ENCODE results near the gene LNX2. TPM values are rescaled to one million over a fixed set of nuclear protein-coding genes. Genes with fewer than 3 reads are reported as not detected.
A peak's percentile ranks its signal among the peaks of the same experiment; 100 is the strongest.
"Not testable (repeated sequence)": the region's sequence is repeated elsewhere in the genome, so short reads cannot be mapped to it uniquely, and the experiment has no call there.

The LNX2 gene
- polyA plus RNA-seq, 2 donors = 5.5 to 6.1 TPM

DNA sequence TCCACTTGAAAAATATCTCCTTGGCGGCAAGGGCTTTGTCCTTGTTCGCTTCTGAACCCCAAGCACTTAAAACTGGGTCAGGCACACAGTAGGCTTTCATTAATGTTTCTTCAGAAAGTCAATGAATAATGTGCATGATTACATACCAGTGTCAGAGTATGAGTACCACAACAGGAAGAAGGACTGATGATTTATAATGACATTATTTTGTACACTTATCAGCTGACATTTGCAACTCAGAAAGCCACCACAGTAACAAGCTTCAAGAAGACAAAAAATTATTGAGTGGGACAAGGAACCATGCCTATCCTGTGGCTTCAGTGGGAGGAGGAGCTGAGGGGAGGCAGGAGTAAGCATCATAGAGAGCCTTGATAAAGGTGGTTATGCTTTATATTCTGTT is 11.3 kb upstream of the LNX2 start:
- no peaks in the 10 kb centered on the region for H3K9me3 ChIP-seq (ENCODE audit: control insufficient read depth in 2 of 2, insufficient read depth in 1 of 2, low read depth in 1 of 2, low read length in 1 of 2)
- no peak overlapping the region for H3K4me3 ChIP-seq (ENCODE audit: low read depth in 1 of 2, low read length in 2 of 2)
- H3K27ac ChIP-seq (ENCODE audit: low read depth in 2 of 2, low read length in 1 of 2) = no peak overlapping the region
- H3K27me3 ChIP-seq (ENCODE audit: control insufficient read depth in 1 of 2, insufficient read depth in 2 of 2, low read length in 2 of 2) = no peaks in the 10 kb centered on the region
- WGBS, 2 donors = 94% methylated on average over 2 of the region's 2 CpGs
- peaks cover 0 to 4% of the 10 kb centered on the region in 2 donors for H3K4me1 ChIP-seq (ENCODE audit: control insufficient read depth in 2 of 2, insufficient read depth in 2 of 2, low read length in 1 of 2)
- no peaks in the 10 kb centered on the region for H3K36me3 ChIP-seq (ENCODE audit: control insufficient read depth in 2 of 2, insufficient read depth in 2 of 2, low read length in 1 of 2)

GRCh38 chr13:27631156-27631555 is 10.8 kb upstream of the LNX2 start:
- WGBS, 2 donors = 90 to 93% methylated on average over 4 of the region's 4 CpGs
- Histone ChIP-seq H3K9me3 (ENCODE audit: control insufficient read depth in 2 of 2, insufficient read depth in 1 of 2, low read depth in 1 of 2, low read length in 1 of 2) (no peaks in the 10 kb centered on the region), H3K36me3 (ENCODE audit: control insufficient read depth in 2 of 2, insufficient read depth in 2 of 2, low read length in 1 of 2) (no peaks in the 10 kb centered on the region), H3K4me3 (ENCODE audit: low read depth in 1 of 2, low read length in 2 of 2) (no peak overlapping the region), H3K4me1 (ENCODE audit: control insufficient read depth in 2 of 2, insufficient read depth in 2 of 2, low read length in 1 of 2) (peaks cover 0 to 4% of the 10 kb centered on the region in 2 donors), H3K27ac (ENCODE audit: low read depth in 2 of 2, low read length in 1 of 2) (no peak overlapping the region), H3K27me3 (ENCODE audit: control insufficient read depth in 1 of 2, insufficient read depth in 2 of 2, low read length in 2 of 2) (no peaks in the 10 kb centered on the region)

GRCh38 chr13:27628766-27629165 is 8.4 kb upstream of the LNX2 start:
- H3K36me3 ChIP-seq (ENCODE audit: control insufficient read depth in 2 of 2, insufficient read depth in 2 of 2, low read length in 1 of 2); H3K9me3 ChIP-seq (ENCODE audit: control insufficient read depth in 2 of 2, insufficient read depth in 1 of 2, low read depth in 1 of 2, low read length in 1 of 2); H3K4me3 ChIP-seq (ENCODE audit: low read depth in 1 of 2, low read length in 2 of 2); H3K4me1 ChIP-seq (ENCODE audit: control insufficient read depth in 2 of 2, insufficient read depth in 2 of 2, low read length in 1 of 2); H3K27me3 ChIP-seq (ENCODE audit: control insufficient read depth in 1 of 2, insufficient read depth in 2 of 2, low read length in 2 of 2); H3K27ac ChIP-seq (ENCODE audit: low read depth in 2 of 2, low read length in 1 of 2): not testable (repeated sequence)
- WGBS, 2 donors = 97 to 99% methylated on average over 4 of the region's 4 CpGs

DNA sequence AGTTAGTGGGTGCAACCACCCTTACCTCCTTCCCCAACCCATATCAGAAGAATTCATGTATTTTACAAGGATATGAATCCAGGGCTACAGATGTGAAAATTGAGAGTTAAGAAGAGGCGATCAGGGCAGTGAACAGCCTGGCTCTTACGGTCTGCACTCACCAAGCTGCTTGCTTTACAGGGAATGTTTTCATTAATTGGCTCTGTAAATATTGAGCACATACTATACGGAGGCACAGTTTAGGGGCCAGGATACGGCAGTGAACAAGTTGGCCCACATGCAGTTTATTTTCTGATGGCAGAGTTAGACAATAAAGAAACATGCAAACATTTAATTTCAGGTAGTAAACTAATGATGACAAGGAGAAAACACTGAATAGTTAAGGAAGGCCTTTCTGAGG is 7.8 kb upstream of the LNX2 start:
- Histone ChIP-seq H3K4me1 (ENCODE audit: control insufficient read depth in 2 of 2, insufficient read depth in 2 of 2, low read length in 1 of 2) (peaks cover 0 to 4% of the 10 kb centered on the region in 2 donors), H3K27ac (ENCODE audit: low read depth in 2 of 2, low read length in 1 of 2) (no peak overlapping the region), H3K36me3 (ENCODE audit: control insufficient read depth in 2 of 2, insufficient read depth in 2 of 2, low read length in 1 of 2) (no peaks in the 10 kb centered on the region), H3K4me3 (ENCODE audit: low read depth in 1 of 2, low read length in 2 of 2) (no peak overlapping the region), H3K27me3 (ENCODE audit: control insufficient read depth in 1 of 2, insufficient read depth in 2 of 2, low read length in 2 of 2) (no peaks in the 10 kb centered on the region), H3K9me3 (ENCODE audit: control insufficient read depth in 2 of 2, insufficient read depth in 1 of 2, low read depth in 1 of 2, low read length in 1 of 2) (no peaks in the 10 kb centered on the region)
- 58 to 69% methylated on average over 4 of the region's 4 CpGs for WGBS, 2 donors

DNA sequence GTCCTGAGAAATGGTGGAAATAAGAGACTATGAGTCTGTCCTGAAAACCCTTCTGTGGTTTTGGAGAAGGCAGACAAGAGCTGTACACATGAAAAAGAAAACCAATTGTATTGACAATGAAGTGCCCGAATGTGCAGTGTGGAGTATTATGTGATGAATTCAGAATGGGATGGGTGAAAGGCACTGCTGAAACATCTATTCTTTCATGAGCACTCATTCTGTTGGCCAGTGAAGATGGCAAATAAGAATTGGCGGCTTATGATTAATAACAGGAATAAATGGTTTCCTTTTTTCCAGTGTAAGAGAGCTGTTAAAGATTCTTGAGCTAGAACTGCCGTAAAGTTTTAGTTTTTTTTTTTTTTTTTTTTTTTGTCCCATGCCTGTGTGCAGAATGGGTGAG is 7.1 kb upstream of the LNX2 start:
- no peaks in the 10 kb centered on the region for H3K9me3 ChIP-seq (ENCODE audit: control insufficient read depth in 2 of 2, insufficient read depth in 1 of 2, low read depth in 1 of 2, low read length in 1 of 2)
- no peaks in the 10 kb centered on the region for H3K27me3 ChIP-seq (ENCODE audit: control insufficient read depth in 1 of 2, insufficient read depth in 2 of 2, low read length in 2 of 2)
- no peak overlapping the region for H3K4me3 ChIP-seq (ENCODE audit: low read depth in 1 of 2, low read length in 2 of 2)
- H3K36me3 ChIP-seq (ENCODE audit: control insufficient read depth in 2 of 2, insufficient read depth in 2 of 2, low read length in 1 of 2) = no peaks in the 10 kb centered on the region
- H3K4me1 ChIP-seq (ENCODE audit: control insufficient read depth in 2 of 2, insufficient read depth in 2 of 2, low read length in 1 of 2) = peaks cover 0 to 4% of the 10 kb centered on the region in 2 donors
- WGBS, 2 donors = 58 to 83% methylated on average over 3 of the region's 3 CpGs
- no peak overlapping the region for H3K27ac ChIP-seq (ENCODE audit: low read depth in 2 of 2, low read length in 1 of 2)

DNA sequence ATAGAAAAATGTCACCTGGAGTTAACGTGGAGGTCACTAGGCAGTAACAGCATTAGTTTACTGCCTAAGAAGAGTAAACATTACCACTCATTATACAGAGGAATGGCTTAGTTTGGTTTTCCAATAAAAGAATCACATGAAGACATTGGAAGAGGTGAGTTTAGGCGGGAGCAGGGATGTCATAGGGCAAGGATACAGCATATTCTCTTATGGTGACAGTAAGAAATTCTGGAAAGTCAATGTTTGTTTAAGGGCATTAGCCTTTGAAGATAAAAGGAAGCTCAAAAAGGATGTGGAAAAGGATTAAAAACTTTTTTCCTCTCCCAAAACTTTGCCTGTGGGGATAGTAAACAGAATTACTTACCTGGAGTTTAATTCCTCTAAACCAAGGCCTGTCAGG is 5.5 kb upstream of the LNX2 start:
- Histone ChIP-seq H3K4me3 (ENCODE audit: low read depth in 1 of 2, low read length in 2 of 2) (no peak overlapping the region), H3K4me1 (ENCODE audit: control insufficient read depth in 2 of 2, insufficient read depth in 2 of 2, low read length in 1 of 2) (peaks cover 0 to 4% of the 10 kb centered on the region in 2 donors), H3K27me3 (ENCODE audit: control insufficient read depth in 1 of 2, insufficient read depth in 2 of 2, low read length in 2 of 2) (no peaks in the 10 kb centered on the region), H3K9me3 (ENCODE audit: control insufficient read depth in 2 of 2, insufficient read depth in 1 of 2, low read depth in 1 of 2, low read length in 1 of 2) (no peaks in the 10 kb centered on the region), H3K27ac (ENCODE audit: low read depth in 2 of 2, low read length in 1 of 2) (no peak overlapping the region), H3K36me3 (ENCODE audit: control insufficient read depth in 2 of 2, insufficient read depth in 2 of 2, low read length in 1 of 2) (no peaks in the 10 kb centered on the region)
- WGBS, 2 donors = 68 to 69% methylated on average over 2 of the region's 2 CpGs

DNA sequence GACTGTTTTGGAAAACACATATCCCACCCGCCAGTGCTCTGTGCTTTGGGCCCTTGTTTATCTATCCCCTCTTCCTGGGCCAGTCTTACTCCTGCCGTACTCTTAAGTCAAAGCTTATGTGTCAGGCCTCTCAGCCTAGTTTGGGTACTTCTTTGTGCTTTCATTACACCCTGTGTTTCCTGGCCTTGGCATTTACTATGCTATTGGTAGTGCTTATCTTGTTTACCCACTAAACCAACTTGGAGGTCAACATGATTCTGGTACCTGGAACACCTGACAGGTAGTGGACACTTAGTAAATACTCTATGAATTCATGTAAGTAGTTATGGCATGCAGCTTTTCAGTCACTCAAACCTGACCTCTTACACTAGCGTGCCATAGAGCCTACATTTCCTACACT is 3.7 kb upstream of the LNX2 start:
- peaks cover 0 to 2% of the 10 kb centered on the region in 2 donors for H3K4me1 ChIP-seq (ENCODE audit: control insufficient read depth in 2 of 2, insufficient read depth in 2 of 2, low read length in 1 of 2)
- H3K27ac ChIP-seq (ENCODE audit: low read depth in 2 of 2, low read length in 1 of 2) = no peak overlapping the region
- H3K9me3 ChIP-seq (ENCODE audit: control insufficient read depth in 2 of 2, insufficient read depth in 1 of 2, low read depth in 1 of 2, low read length in 1 of 2) = no peaks in the 10 kb centered on the region
- no peaks in the 10 kb centered on the region for H3K27me3 ChIP-seq (ENCODE audit: control insufficient read depth in 1 of 2, insufficient read depth in 2 of 2, low read length in 2 of 2)
- H3K4me3 ChIP-seq (ENCODE audit: low read depth in 1 of 2, low read length in 2 of 2) = no peak overlapping the region
- WGBS, 2 donors = 80 to 91% methylated on average over 3 of the region's 3 CpGs
- no peaks in the 10 kb centered on the region for H3K36me3 ChIP-seq (ENCODE audit: control insufficient read depth in 2 of 2, insufficient read depth in 2 of 2, low read length in 1 of 2)

DNA sequence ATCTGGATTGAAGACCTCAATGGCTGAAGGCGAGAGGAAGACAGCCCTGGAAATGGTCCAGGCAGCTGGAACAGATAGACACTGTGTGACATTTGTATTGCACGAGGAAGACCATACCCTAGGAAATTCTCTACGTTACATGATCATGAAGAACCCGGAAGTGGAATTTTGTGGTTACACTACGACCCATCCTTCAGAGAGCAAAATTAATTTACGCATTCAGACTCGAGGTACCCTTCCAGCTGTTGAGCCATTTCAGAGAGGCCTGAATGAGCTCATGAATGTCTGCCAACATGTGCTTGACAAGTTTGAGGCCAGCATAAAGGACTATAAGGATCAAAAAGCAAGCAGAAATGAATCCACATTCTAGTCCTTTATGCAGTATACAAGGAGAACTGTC is 2.6 kb upstream of the LNX2 start:
- no peaks in the 10 kb centered on the region for H3K36me3 ChIP-seq (ENCODE audit: control insufficient read depth in 2 of 2, insufficient read depth in 2 of 2, low read length in 1 of 2)
- peak overlapping the region in 1 of 2 donors; percentile 8 for H3K27ac ChIP-seq (ENCODE audit: low read depth in 2 of 2, low read length in 1 of 2)
- peaks cover 0 to 4% of the 10 kb centered on the region in 2 donors for H3K4me1 ChIP-seq (ENCODE audit: control insufficient read depth in 2 of 2, insufficient read depth in 2 of 2, low read length in 1 of 2)
- H3K27me3 ChIP-seq (ENCODE audit: control insufficient read depth in 1 of 2, insufficient read depth in 2 of 2, low read length in 2 of 2) = no peaks in the 10 kb centered on the region
- H3K9me3 ChIP-seq (ENCODE audit: control insufficient read depth in 2 of 2, insufficient read depth in 1 of 2, low read depth in 1 of 2, low read length in 1 of 2) = no peaks in the 10 kb centered on the region
- peak overlapping the region in 1 of 2 donors; percentile 85 for H3K4me3 ChIP-seq (ENCODE audit: low read depth in 1 of 2, low read length in 2 of 2)
- 62 to 67% methylated on average over 7 of the region's 7 CpGs for WGBS, 2 donors

DNA sequence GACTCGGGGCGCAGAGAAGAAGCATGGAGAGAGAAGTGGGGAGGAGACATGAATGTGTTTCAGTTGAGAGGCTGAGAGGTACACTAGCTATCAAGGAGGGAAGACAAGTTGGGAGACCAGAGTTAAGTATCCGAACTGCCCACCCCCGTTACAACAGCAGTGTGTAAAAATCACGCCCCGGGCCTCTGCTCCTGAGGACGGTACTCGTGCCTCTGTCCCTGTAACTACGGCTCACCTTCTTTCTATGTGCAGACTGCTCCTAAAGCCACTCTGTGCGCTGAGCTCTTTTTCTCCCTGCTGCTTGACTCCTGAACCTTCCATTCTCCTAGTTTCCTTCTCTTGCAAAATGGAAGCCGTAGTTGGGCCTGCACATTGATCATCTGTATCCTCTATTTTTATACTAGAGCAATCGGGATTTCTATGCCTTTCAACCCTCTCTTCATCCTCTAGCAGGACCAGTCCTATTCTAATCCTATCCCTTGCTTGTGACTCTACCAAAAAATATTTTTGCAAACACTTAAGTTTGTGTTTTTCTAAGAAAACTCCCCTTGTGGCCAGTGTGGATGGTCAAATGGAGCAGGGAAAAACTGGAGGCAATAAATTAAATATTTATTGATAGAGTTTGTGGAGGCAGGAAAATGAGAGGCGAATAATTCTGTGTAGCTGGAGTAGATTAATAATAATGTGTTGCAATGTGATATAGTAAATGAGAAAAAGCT is 1.9 kb upstream of the LNX2 start:
- WGBS, 2 donors = 8 to 10% methylated on average over 13 of the region's 13 CpGs
- no peaks in the 10 kb centered on the region for H3K9me3 ChIP-seq (ENCODE audit: control insufficient read depth in 2 of 2, insufficient read depth in 1 of 2, low read depth in 1 of 2, low read length in 1 of 2)
- H3K27ac ChIP-seq (ENCODE audit: low read depth in 2 of 2, low read length in 1 of 2) = peak overlapping the region; percentile 99
- no peaks in the 10 kb centered on the region for H3K36me3 ChIP-seq (ENCODE audit: control insufficient read depth in 2 of 2, insufficient read depth in 2 of 2, low read length in 1 of 2)
- peak overlapping the region; percentile 85 to 93 for H3K4me3 ChIP-seq (ENCODE audit: low read depth in 1 of 2, low read length in 2 of 2)
- H3K4me1 ChIP-seq (ENCODE audit: control insufficient read depth in 2 of 2, insufficient read depth in 2 of 2, low read length in 1 of 2) = peaks cover 0 to 4% of the 10 kb centered on the region in 2 donors
- no peaks in the 10 kb centered on the region for H3K27me3 ChIP-seq (ENCODE audit: control insufficient read depth in 1 of 2, insufficient read depth in 2 of 2, low read length in 2 of 2)

All from esophagus (tissue), 2 donors.